Stimulated activated CD4-positive, alpha-beta T cell treated with anti-CD3 and anti-CD28 coated beads, Interleukin-15, amount 100 ng/mL, for 24 hours (primary cell): Measurements from ENCODE around the gene CYP2U1.

Source experiments
- DNase-seq: peaks from one replicate; pipeline ENCODE4 v3.0.0-alpha.2; 2020

Gene CYP2U1

GRCh38 chr4:107930821-107931774 is at the start of gene CYP2U1:
CYP2U1 (plus strand) TSS chr4:107931549; CDS start chr4:107931644, 95 bp downstream.
- peak; percentile 86 for DNase-seq

GRCh38 chr4:107885865-107886264 is 45.5 kb upstream of the CYP2U1 start:
- no peak for DNase-seq

GRCh38 chr4:107888237-107888636 is 43.1 kb upstream of the CYP2U1 start:
- DNase-seq: no peak

- DNase-seq: no peak
Measured at GRCh38 chr4:107890779-107891178, 40.6 kb upstream of the CYP2U1 start.

GRCh38 chr4:107891299-107891698 is 40.0 kb upstream of the CYP2U1 start:
- DNase-seq: no peak

GRCh38 chr4:107893171-107894137 is 37.9 kb upstream of the CYP2U1 start:
- DNase-seq: no peak

GRCh38 chr4:107894138-107894603 is 37.2 kb upstream of the CYP2U1 start:
- DNase-seq: no peak

GRCh38 chr4:107896158-107896645 is 35.1 kb upstream of the CYP2U1 start:
- peak; percentile 5 for DNase-seq

- DNase-seq: no peak
Measured at GRCh38 chr4:107896646-107897045, 34.7 kb upstream of the CYP2U1 start.

- no peak for DNase-seq
Measured at GRCh38 chr4:107897823-107898222, 33.5 kb upstream of the CYP2U1 start.

GRCh38 chr4:107900067-107900466 is 31.3 kb upstream of the CYP2U1 start:
- DNase-seq: no peak

- DNase-seq: no peak
Measured at GRCh38 chr4:107900508-107900907, 30.8 kb upstream of the CYP2U1 start.

- DNase-seq: no peak
Measured at GRCh38 chr4:107901213-107901934, 30.0 kb upstream of the CYP2U1 start.

- no peak for DNase-seq
Measured at GRCh38 chr4:107902715-107903114, 28.6 kb upstream of the CYP2U1 start.

GRCh38 chr4:107905082-107905481 is 26.3 kb upstream of the CYP2U1 start:
- DNase-seq: peak; percentile 4

- no peak for DNase-seq
Measured at GRCh38 chr4:107906458-107907100, 24.8 kb upstream of the CYP2U1 start.

- DNase-seq: no peak
Measured at GRCh38 chr4:107908377-107908776, 23.0 kb upstream of the CYP2U1 start.

- DNase-seq: peak; percentile 14
Measured at GRCh38 chr4:107913283-107913899, 18.0 kb upstream of the CYP2U1 start.

- DNase-seq: no peak
Measured at GRCh38 chr4:107915220-107915619, 16.1 kb upstream of the CYP2U1 start.

GRCh38 chr4:107916623-107917022 is 14.7 kb upstream of the CYP2U1 start:
- no peak for DNase-seq

- no peak for DNase-seq
Measured at GRCh38 chr4:107917500-107917899, 13.8 kb upstream of the CYP2U1 start.
